Stomach (tissue), 4 donors: ENCODE measurements around the gene MYO3B.

Experiments used
- CTCF ChIP-seq, 7 experiments: fragments of 450-650 bp in 4 of 7; fragments of 200-600 bp in 3 of 7; sonication (generic) in 3 of 7; IDR thresholded peaks; one replicate each; pipeline ENCODE4 v1.5.1; 2016 to 2019; ENCODE audit warnings: antibody characterized with exemption in 7 of 7, control low read depth in 2 of 7, mild to moderate bottlenecking in 1 of 7
- EP300 ChIP-seq: sonication (generic); formaldehyde crosslinking; IDR thresholded peaks from one replicate; pipeline ENCODE4 v1.6.1; 2017; ENCODE audit warnings: antibody characterized with exemption
- POLR2AphosphoS5 ChIP-seq, 3 donors: sonication (generic); formaldehyde crosslinking; IDR thresholded peaks; one replicate each; pipeline ENCODE4 v1.6.1; 2016; ENCODE audit warnings: antibody characterized with exemption in 3 of 3

- TF ChIP-seq CTCF (IDR thresholded peaks at IDR 0.05) (no peak), EP300 (no peak), POLR2AphosphoS5 (IDR thresholded peaks at IDR 0.05) (no peak)
Measured at GRCh38 chr2:170156592-170156991, 21.4 kb upstream of the MYO3B start.
